Raji (cell line): ENCODE data around the gene RBMS1.

Source experiments
- POLR2A ChIP-seq: IDR thresholded peaks from 2 replicates; pipeline ENCODE4 v1.6.1; 2011; ENCODE audit warnings: low read depth, low read length, control low read depth; ENCODE audit not compliant: insufficient read depth

Gene RBMS1

DNA sequence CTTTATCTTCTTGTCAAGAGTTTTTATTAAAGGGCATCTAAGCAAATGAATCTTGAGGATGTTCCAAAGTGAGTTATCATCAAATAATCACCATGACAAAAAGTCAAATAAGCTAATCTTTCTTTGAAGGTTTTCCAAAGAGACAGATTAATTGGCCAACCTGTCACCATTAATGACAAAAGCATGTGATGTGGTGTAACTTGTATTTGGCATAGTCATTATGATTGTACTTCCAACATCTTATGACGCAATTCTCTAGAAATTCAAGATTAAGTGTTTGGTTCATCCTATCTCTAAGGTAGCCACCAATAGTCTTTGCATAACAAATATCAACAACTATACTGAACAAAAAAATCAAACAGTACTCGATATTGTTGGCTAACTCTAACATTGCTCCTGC lies 28.6 kb downstream of the RBMS1 start:
- TF ChIP-seq POLR2A = no peak

DNA sequence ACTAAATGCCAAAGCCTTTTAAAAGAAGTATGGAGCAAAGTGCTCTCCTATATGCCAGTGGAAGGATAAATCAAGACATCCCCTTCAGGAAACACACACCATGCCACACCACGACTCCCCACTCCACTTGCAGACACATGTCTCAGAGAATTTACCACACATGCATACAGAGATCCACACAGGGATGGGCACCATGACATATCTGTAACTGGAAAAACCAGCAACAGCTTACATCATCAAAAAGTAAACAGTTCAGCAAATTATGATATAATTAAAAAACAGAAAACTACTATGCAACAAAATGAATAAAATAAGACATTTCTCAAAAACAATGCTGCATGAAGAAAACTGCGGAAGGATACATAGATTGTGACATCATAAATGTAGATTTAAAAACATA lies 29.6 kb downstream of the RBMS1 start:
- TF ChIP-seq POLR2A = no peak

DNA sequence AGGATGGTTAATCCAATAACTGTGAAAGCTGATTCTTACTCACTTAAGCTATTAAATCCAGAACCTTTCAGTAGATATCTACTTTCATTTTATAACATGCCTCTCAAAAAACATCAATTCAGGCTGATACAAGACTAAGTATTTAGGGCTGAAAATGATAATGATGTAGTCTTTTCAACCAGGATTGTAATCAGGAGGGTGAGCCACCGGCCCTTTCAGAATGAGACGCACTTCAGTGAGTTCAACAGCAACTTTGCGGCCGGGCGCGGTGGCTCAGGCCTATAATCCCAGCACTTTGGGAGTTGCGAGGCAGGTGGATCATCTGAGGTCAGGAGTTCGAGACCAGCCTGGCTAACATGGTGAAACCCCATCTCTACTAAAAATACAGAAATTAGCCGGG lies 30.4 kb downstream of the RBMS1 start:
- no peak for TF ChIP-seq POLR2A

DNA sequence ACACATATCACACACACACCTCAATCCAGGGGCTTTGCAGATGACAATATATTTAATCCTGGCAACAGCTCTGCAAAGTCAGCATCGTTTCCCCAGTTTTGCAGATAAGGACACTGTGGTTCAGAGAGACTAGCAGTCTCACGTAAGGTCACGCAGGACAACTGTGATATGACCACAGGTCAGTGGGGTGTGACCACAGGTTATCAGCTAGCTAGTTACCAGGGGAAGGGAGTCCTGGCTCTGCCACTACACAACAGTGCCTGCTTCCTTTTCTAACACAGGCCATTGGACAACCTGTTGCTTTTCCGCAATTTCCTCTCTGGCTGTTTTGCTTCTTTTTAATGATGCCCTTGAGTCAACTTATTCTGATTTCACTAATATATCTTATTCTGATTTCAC lies 33.3 kb downstream of the RBMS1 start:
- TF ChIP-seq POLR2A = no peak

DNA sequence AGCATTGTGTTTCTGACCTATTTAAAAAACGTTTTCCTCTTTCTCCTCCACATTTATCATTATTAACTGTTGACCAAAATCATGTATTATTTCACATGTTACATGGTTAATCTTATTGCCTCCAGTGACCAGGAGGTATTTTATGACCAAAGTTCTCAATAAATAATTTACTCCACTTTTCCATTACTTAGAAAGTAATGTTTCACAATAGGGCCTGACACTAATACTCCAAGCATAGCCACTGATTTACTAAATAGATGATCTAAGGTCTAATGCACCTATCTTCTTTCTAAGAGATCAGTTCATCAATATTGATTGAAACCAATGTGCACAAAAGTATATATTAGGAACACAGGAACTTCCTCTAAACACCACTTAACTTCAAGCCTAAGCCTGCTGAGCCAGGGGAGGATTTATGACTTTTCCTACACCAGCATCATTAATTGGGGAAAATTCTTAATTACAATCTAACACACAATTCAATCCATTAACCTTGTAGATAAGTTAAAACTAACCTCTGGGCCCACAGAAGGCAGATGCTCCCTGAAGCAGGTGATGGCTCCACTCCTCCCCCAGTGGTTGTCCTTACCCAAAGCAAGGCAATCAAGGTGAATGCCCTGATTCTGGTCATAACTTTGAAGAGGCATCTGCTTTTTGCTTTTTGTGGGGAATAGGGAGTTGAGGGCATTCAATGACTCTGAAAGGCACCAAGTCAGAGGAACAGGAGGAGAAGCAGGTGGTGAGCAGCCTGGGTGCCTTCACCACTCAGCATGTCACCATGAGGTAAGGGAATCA lies 33.9 kb downstream of the RBMS1 start:
- TF ChIP-seq POLR2A = no peak

GRCh38 chr2:160458718-160459453 lies 34.7 kb downstream of the RBMS1 start:
- no peak for TF ChIP-seq POLR2A

DNA sequence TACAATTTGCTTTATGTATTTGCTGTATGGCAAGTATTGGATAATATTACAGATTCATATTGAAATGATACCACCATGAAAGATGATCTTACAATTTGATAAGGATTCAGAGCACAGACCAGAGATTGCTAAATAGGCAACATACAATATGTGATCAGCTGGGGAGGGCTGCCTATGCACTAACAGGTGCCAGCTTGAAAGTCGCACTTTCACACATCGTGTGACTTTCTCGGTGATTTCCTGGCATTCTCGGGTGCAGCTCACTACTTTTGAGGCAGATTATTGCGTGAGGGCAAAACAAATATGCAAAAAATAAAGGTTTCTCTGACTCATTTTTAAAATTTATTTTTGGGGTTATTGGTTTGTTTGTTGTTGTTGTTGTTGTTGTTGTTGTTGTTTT lies 36.0 kb downstream of the RBMS1 start:
- TF ChIP-seq POLR2A = no peak

- no peak for TF ChIP-seq POLR2A
These were observed 39.4 kb downstream of the RBMS1 start for GRCh38 chr2:160454070-160454797.

DNA sequence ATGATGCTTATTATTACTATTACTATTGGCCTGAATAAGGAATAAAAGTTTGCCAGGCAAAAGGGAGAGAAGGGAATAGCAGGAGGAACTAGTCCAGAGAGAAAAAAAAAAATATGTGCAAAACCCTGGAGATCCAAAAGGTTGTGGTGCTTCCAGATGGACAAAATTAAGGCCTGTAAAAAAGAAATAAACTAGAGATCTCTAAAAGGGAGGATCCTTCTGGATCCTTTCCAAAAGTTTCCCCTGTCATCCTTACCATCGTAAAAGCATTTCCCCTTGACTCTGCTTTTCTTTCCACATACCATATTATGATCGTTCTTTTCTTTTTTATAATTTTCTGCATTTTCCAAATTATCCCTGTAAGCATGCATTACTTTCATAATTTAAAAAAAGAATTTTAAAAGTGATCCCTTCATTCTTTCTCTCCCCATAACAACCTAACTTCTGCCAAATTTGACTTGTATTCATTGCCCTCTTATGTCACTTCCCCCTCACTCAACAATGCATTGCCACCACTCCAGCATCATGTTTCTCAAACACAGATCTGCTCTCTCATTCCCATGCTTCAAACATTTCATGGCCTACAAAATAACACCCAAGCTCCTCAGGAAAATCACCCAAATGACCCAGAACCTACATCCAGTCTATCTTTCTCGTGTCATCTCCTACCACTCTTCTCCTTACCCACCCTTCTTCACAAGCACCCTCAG lies 40.3 kb downstream of the RBMS1 start:
- TF ChIP-seq POLR2A = no peak

DNA sequence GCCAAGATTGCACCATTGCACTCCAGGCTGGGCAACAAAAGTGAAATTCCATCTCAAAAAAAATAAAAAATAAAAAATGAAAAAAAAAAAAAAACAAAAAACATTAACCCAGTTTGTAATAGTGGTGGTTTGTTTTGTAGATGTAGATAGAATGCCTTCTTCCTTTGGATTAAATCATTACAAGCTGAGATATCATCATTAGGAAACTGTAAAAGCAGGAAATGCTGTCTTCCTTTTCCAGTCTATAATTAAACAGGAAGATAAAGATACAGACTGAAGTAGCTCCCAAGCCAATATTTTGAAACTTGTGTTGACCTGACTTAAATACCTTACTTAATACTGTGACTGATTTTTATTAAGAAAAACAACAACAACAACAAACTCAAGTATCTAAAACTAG lies 43.1 kb downstream of the RBMS1 start:
- no peak for TF ChIP-seq POLR2A

DNA sequence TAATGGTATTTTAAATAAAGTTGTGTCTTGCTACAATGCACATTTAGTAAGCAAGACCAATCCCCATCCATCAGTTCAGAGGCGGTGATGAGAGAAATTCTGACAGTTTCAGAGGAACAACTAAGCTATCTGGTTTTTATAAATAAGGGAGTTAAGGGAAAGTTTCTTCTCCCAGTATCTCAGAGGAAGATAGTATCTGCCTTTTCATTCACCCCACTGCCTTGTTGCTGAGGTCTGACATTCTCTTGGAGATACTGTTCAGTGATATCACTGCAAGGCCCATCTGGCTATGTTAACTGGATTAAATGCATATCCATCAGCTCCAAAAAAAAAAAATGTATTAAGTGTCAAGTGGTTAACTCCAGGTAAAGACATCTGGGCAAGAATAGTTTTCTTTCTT lies 47.9 kb downstream of the RBMS1 start:
- TF ChIP-seq POLR2A = no peak

DNA sequence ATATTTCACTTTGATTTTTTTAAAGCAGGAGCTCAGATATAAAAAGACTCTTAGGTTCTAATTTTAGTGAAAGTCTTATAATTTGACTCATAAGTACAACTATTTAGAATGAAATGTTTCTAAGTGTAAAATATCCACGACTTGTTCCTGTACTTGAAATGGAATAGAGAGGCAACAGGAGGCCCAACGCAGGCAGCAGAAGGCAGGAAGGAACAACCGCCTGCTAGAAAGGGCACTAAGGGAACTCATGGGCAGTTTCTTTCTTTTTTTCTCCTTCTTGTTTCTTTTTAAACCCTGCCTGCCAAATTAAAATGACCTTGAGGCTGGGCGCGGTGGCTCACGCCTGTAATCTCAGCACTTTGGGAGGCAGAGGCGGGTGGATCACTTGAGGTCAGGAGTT lies 51.0 kb downstream of the RBMS1 start:
- no peak for TF ChIP-seq POLR2A

DNA sequence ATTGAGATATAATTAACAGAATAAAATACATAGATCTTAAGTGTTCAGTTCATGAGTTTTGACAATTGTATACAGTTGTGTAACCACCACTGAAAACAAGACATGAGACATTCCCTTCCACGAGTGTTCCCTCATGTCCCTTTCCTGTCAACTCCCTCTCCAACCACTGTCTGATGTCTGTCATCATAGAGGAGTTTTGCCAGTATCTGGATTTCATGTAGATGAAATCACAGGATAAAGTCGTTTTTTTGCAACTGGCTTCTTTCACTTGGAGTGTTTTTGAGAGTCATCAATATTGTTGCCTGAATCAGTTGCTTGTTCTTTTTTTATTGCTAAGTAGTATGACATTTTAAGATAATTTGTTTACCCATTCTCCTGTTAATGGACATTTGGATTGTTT lies 52.7 kb downstream of the RBMS1 start:
- TF ChIP-seq POLR2A = no peak

DNA sequence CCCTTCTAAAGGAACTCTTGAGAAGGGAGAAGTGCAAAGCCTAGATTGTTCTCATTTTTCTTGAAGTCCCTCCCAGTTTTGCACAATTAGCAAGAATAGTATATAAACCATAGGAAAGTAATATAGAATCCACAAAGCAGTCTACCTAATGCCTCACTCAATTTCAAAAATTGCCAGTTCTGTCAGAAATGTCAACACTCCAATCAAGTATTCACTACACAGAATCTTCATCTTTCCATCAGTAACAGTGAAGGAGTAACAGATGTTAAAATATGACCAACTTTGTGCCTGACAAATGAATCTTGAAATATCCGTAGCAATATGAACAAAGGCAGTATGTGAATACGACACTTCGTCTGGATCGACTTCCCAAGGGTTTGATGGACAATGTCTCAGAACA lies 56.3 kb downstream of the RBMS1 start:
- no peak for TF ChIP-seq POLR2A

DNA sequence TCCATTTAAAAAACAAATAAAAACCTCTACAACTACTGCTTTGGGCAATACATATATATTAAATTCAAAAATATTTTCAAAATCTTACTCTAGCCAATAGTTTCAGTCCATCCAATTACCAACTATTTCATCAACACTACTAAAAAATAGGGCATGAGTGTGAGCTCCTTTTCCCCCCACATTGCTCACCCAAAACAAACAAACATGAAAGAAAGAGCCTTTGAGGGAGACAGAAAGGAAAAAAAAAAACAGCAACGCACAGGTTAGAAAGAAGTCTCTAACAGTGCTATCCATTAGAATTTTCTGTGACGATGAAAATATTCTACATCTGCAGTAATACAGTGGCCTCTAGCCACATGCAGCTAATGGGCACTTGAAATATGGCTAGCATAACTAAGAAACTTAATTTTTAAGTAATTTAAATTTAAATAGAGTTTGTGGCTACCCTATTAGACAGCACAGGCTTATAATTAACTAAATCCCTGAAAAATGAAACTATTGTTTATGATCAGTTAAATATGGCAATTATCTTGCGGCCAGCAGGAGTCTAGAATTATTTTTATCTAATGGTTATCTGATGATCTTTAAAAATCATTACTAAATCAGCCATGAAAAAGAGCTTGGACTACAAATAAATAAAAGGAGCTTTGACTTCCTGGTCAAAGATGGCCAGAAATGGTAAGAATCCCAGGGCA lies 59.2 kb downstream of the RBMS1 start:
- TF ChIP-seq POLR2A = no peak

- TF ChIP-seq POLR2A = no peak
These were observed 60.0 kb downstream of the RBMS1 start for GRCh38 chr2:160433466-160434140.
